ENCODE results near the gene ZBTB39. TPM values are rescaled to one million over a fixed set of nuclear protein-coding genes. Genes with fewer than 3 reads are reported as not detected.
A peak's percentile ranks its signal among the peaks of the same experiment; 100 is the strongest.

Gene ZBTB39
- total and polyA plus RNA-seq, 4 donors: 1.5 to 6.8 (median 4.3) TPM

DNA sequence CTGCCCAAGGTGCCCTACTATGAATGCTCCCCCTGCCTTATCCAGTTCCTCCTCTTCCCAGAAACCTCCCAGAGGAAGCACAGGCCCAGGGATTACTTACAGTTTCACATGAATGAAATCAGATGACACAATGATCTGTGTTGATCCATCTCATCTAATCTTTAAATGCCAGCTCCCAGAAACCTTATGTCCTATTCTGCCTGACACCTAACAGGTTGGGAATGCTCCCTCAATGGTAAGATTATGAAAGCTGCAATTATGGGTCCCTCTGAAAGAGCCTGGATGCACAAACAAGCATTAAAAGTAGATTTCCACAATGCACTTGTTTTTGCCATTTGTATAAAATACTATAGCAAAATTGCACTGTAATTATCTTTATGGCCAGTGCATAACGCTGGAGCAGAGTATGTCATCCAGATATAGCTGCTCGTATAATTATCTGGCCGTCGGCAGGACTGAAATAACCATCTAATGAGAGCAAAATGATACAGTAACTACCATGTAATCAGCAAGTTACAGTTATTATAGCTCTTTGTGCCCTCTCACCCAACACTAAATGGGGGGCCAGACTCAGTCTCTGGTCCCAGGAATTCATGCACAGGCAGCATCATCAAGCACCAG is 4.4 kb upstream of the ZBTB39 start:
- no peaks in the 10 kb centered on the region for H3K36me3 ChIP-seq (ENCODE audit: control insufficient read depth in 1 of 2, insufficient read depth in 2 of 2, low read length in 1 of 2)
- no peaks in the 10 kb centered on the region for H3K9me3 ChIP-seq (ENCODE audit: control insufficient read depth, low read length)
- no peak for DNase-seq
- no peak overlapping the region for H3K4me3 ChIP-seq (ENCODE audit: low read length in 2 of 2)
- no peak for ATAC-seq (ENCODE audit: low FRiP score)
- 79 to 80% methylated on average over 4 of the region's 4 CpGs for WGBS, 2 donors
- no peak overlapping the region for H3K27ac ChIP-seq (ENCODE audit: low read depth in 1 of 2, low read length in 2 of 2)
- no peaks in the 10 kb centered on the region for H3K4me1 ChIP-seq (ENCODE audit: control insufficient read depth in 1 of 2, insufficient read depth in 2 of 2, low read length in 2 of 2)
- intact Hi-C loops (cut with DNase I): no loop called here
- H3K27me3 ChIP-seq (ENCODE audit: control insufficient read depth in 1 of 2, insufficient read depth in 2 of 2, low read length in 1 of 2): no peaks in the 10 kb centered on the region

DNA sequence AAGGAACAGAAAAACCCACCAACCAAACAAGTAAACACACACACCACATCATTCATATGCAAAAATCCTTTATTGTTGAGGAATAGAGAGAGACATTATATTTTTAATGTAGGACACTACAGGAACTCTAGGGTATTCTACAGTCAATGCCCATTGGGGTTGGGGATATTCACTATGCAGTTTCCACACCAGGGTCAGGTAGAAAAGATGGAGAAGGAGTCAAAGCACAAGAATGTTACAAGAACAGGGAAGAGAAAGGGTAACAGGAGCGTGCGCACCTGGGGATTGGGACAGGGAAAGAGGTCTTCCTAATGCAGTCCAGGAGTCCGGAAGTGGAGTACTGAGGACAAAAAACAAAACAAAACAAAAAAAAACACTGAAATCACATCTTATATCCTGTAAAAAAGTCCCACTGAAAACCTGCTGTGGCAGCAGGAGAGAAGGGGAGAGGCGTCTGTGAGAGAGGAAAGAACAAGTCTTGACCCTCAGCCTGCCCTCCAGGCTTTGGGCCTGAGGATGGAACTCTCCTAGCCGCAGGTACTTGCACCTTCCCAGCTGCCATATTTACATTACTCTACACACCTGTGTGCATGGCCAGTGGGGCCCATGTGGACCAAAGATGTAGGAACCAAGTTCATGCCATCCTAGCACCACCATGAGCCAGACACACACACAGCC is 3.7 kb upstream of the ZBTB39 start:
- Histone ChIP-seq H3K9me3 (ENCODE audit: control insufficient read depth, low read length) (no peaks in the 10 kb centered on the region), H3K27me3 (ENCODE audit: control insufficient read depth in 1 of 2, insufficient read depth in 2 of 2, low read length in 1 of 2) (no peaks in the 10 kb centered on the region), H3K4me3 (ENCODE audit: low read length in 2 of 2) (no peak overlapping the region), H3K36me3 (ENCODE audit: control insufficient read depth in 1 of 2, insufficient read depth in 2 of 2, low read length in 1 of 2) (no peaks in the 10 kb centered on the region), H3K4me1 (ENCODE audit: control insufficient read depth in 1 of 2, insufficient read depth in 2 of 2, low read length in 2 of 2) (no peaks in the 10 kb centered on the region), H3K27ac (ENCODE audit: low read depth in 1 of 2, low read length in 2 of 2) (no peak overlapping the region)
- intact Hi-C loops (cut with DNase I): loop anchor here in 1 of 2 donors (5.0 kb wide), 2 partner anchors 52 to 102 kb away; partner anchors contain the start of gene STAT6
- no peak for DNase-seq
- WGBS, 2 donors: 82 to 88% methylated on average over 5 of the region's 5 CpGs
- no peak for ATAC-seq (ENCODE audit: low FRiP score)

DNA sequence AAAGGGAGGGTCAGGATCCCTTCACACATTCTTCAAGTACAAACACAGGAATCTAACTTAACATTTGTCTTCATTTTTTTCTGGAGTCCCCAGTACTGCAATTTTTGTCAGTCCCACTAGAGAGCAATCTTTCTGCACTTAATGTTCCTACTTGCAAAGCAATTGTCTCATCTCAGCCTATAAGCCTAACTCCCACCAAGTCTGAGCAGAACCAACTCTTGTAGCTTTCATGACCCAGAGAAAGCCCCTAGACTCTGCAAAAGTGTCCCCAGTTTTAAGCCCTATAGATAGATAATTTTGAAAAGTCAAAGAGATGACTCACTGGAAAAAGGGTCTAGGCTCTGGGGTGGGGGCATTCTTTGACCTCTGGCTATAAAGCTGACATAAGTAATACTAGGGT is 1.8 kb upstream of the ZBTB39 start:
- H3K9me3 ChIP-seq (ENCODE audit: control insufficient read depth, low read length): no peaks in the 10 kb centered on the region
- no peak overlapping the region for H3K4me3 ChIP-seq (ENCODE audit: low read length in 2 of 2)
- no peaks in the 10 kb centered on the region for H3K27me3 ChIP-seq (ENCODE audit: control insufficient read depth in 1 of 2, insufficient read depth in 2 of 2, low read length in 1 of 2)
- H3K4me1 ChIP-seq (ENCODE audit: control insufficient read depth in 1 of 2, insufficient read depth in 2 of 2, low read length in 2 of 2): no peaks in the 10 kb centered on the region
- DNase-seq: no peak
- no peak for ATAC-seq (ENCODE audit: low FRiP score)
- H3K27ac ChIP-seq (ENCODE audit: low read depth in 1 of 2, low read length in 2 of 2): no peak overlapping the region
- intact Hi-C loops (cut with DNase I): loop anchor here in 1 of 2 donors (5.0 kb wide), 2 partner anchors 54 to 104 kb away; partner anchors contain the start of gene STAT6
- H3K36me3 ChIP-seq (ENCODE audit: control insufficient read depth in 1 of 2, insufficient read depth in 2 of 2, low read length in 1 of 2): peaks cover 0 to 2% of the 10 kb centered on the region in 2 donors

DNA sequence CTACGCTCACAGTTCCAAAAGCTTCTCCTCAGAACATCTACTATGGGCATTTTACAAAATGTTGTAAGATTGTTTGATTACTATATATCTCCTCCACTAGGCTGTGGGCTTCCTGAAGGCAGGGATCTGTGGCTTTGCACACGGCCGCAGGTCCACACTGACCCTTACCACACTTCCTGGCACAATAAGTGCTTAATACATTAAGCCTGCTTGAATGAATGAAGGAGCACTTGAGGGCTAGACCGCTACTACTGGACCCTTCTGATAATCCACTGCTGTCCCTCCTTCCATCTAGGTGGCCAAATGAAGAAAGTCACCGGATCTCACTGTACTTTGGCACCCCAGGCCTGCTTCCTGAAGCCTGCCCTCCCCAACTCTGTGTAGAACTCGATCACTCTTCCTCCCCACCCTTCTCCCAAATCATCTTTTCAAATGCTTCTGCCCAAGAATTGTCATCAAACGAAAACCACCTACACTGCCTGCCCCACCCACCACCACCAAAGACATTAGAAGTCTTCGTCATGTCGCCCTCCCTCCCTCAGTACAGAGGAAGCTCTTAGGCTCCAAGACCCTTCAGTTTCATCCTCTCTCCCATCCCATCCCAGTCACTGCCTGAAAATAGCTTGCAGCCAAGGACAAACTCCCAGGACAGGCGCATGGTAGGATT is 596 bp upstream of the ZBTB39 start:
- Histone ChIP-seq H3K36me3 (ENCODE audit: control insufficient read depth in 1 of 2, insufficient read depth in 2 of 2, low read length in 1 of 2) (peaks cover 0 to 3% of the 10 kb centered on the region in 2 donors), H3K4me1 (ENCODE audit: control insufficient read depth in 1 of 2, insufficient read depth in 2 of 2, low read length in 2 of 2) (no peaks in the 10 kb centered on the region), H3K27me3 (ENCODE audit: control insufficient read depth in 1 of 2, insufficient read depth in 2 of 2, low read length in 1 of 2) (no peaks in the 10 kb centered on the region), H3K4me3 (ENCODE audit: low read length in 2 of 2) (peak overlapping the region in 1 of 2 donors; percentile 83), H3K9me3 (ENCODE audit: control insufficient read depth, low read length) (no peaks in the 10 kb centered on the region), H3K27ac (ENCODE audit: low read depth in 1 of 2, low read length in 2 of 2) (no peak overlapping the region)
- ATAC-seq (ENCODE audit: low FRiP score) (no peak), DNase-seq (no peak)
- intact Hi-C loops (cut with DNase I): loop anchor here in 1 of 2 donors (5.0 kb wide), 2 partner anchors 55 to 105 kb away; partner anchors contain the start of gene STAT6
- WGBS, 2 donors: 60 to 63% methylated on average over 10 of the region's 10 CpGs

DNA sequence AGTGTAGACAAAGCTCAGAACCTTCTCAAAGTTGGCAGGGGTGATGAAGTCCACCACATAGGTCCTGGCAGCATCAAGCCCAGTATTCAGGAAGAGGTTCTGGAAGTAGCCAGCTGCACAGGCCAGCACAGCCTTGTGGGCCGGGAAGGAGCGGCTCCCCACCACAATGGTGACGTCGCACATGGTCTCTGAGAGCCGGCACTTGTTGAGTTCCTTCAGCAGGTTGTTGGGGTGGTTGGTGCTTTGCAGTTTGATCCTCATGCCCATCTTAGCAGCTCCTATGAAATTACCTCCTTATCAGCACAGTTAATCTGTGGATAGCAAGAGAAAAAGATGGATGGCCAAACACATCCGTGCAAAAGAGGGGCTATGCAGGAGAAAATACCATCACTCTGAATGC is 1.7 kb downstream of the ZBTB39 start:
- DNase-seq (no peak), ATAC-seq (ENCODE audit: low FRiP score) (no peak)
- Histone ChIP-seq H3K4me3 (ENCODE audit: low read length in 2 of 2) (no peak overlapping the region), H3K36me3 (ENCODE audit: control insufficient read depth in 1 of 2, insufficient read depth in 2 of 2, low read length in 1 of 2) (peaks cover 0 to 3% of the 10 kb centered on the region in 2 donors), H3K4me1 (ENCODE audit: control insufficient read depth in 1 of 2, insufficient read depth in 2 of 2, low read length in 2 of 2) (no peaks in the 10 kb centered on the region), H3K27ac (ENCODE audit: low read depth in 1 of 2, low read length in 2 of 2) (no peak overlapping the region), H3K27me3 (ENCODE audit: control insufficient read depth in 1 of 2, insufficient read depth in 2 of 2, low read length in 1 of 2) (no peaks in the 10 kb centered on the region), H3K9me3 (ENCODE audit: control insufficient read depth, low read length) (no peaks in the 10 kb centered on the region)
- 77 to 80% methylated on average over 6 of the region's 6 CpGs for WGBS, 2 donors
- intact Hi-C loops (cut with DNase I): loop anchor here in 1 of 2 donors (5.0 kb wide), 2 partner anchors 58 to 108 kb away; partner anchors contain the start of gene STAT6

DNA sequence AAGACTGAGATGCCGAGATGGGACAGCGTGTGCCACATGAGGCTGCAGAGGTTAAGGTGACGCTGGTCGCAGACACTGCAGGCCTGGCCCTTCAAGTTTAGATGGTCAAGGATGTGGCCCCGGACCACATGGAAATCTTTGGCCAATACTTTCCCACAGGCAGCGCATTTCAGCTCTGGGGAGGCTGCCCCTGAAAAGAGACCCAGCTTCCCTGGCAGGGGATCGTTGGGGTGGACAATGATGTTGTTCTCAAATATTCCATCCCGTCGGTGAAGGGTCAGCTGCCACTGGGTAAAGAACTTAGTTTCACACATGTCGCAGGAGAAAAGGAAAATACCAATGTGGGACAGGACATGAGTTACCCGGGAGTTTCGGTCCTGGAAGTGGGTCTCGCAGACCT is 3.0 kb downstream of the ZBTB39 start:
- Histone ChIP-seq H3K36me3 (ENCODE audit: control insufficient read depth in 1 of 2, insufficient read depth in 2 of 2, low read length in 1 of 2) (peaks cover 0 to 3% of the 10 kb centered on the region in 2 donors), H3K4me1 (ENCODE audit: control insufficient read depth in 1 of 2, insufficient read depth in 2 of 2, low read length in 2 of 2) (no peaks in the 10 kb centered on the region), H3K27me3 (ENCODE audit: control insufficient read depth in 1 of 2, insufficient read depth in 2 of 2, low read length in 1 of 2) (no peaks in the 10 kb centered on the region), H3K4me3 (ENCODE audit: low read length in 2 of 2) (no peak overlapping the region), H3K9me3 (ENCODE audit: control insufficient read depth, low read length) (no peaks in the 10 kb centered on the region), H3K27ac (ENCODE audit: low read depth in 1 of 2, low read length in 2 of 2) (no peak overlapping the region)
- intact Hi-C loops (cut with DNase I): no loop called here
- DNase-seq (no peak), ATAC-seq (ENCODE audit: low FRiP score) (no peak)
- WGBS, 2 donors: 92 to 95% methylated on average over 13 of the region's 13 CpGs

DNA sequence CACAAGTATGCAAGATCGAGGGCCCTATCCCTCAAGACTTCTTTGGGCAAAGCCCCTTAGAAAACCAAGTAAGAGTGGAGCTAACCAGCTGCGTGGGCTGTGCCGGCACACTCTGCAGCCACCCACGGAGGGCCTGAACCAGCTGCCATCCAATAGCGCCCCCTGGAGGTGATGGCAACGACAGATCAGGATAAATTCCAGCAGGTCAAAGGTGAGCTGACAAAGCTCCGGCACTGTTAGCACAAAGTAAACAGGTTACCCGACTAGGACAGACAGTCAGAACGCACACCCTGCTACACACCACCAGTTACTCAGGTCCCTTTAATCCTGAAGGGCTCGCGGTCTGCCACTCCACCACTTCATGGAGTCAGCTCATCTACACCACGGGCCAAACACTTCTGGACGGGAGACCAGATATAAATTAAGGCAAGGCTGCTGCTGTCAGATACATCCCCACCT is 4.9 kb downstream of the ZBTB39 start:
- peak; percentile 69 to 82 for DNase-seq
- no peak for ATAC-seq (ENCODE audit: low FRiP score)
- no peaks in the 10 kb centered on the region for H3K4me1 ChIP-seq (ENCODE audit: control insufficient read depth in 1 of 2, insufficient read depth in 2 of 2, low read length in 2 of 2)
- intact Hi-C loops (cut with DNase I): no loop called here
- peaks cover 0 to 5% of the 10 kb centered on the region in 2 donors for H3K36me3 ChIP-seq (ENCODE audit: control insufficient read depth in 1 of 2, insufficient read depth in 2 of 2, low read length in 1 of 2)
- 29 to 34% methylated on average over 13 of the region's 13 CpGs for WGBS, 2 donors
- H3K9me3 ChIP-seq (ENCODE audit: control insufficient read depth, low read length): no peaks in the 10 kb centered on the region
- no peaks in the 10 kb centered on the region for H3K27me3 ChIP-seq (ENCODE audit: control insufficient read depth in 1 of 2, insufficient read depth in 2 of 2, low read length in 1 of 2)
- H3K27ac ChIP-seq (ENCODE audit: low read depth in 1 of 2, low read length in 2 of 2): no peak overlapping the region
- no peak overlapping the region for H3K4me3 ChIP-seq (ENCODE audit: low read length in 2 of 2)

DNA sequence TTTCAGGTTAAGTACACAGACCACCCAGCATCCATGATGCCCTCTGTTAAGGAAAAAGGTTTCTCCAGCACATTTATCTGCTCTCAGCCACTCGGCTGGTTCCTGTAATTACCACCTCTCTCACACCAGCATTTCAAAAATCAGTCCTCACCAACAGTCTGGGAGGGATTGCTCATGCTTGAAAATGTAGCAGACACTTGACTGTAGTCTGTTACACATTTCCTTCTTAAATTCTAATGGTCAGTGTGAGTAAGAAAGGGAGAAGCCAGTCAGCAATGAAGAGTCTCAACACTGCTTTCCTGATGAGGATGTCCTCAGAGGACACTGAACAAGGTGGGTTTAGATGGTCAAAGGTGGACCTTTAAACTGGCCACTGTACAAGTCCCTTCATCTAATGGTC is 6.0 kb downstream of the ZBTB39 start:
- no peaks in the 10 kb centered on the region for H3K9me3 ChIP-seq (ENCODE audit: control insufficient read depth, low read length)
- H3K36me3 ChIP-seq (ENCODE audit: control insufficient read depth in 1 of 2, insufficient read depth in 2 of 2, low read length in 1 of 2): peaks cover 0 to 5% of the 10 kb centered on the region in 2 donors
- no peak overlapping the region for H3K4me3 ChIP-seq (ENCODE audit: low read length in 2 of 2)
- DNase-seq (no peak), ATAC-seq (ENCODE audit: low FRiP score) (no peak)
- WGBS, 2 donors: 61 to 68% methylated on average over 1 of the region's 1 CpG
- intact Hi-C loops (cut with DNase I): no loop called here
- H3K27me3 ChIP-seq (ENCODE audit: control insufficient read depth in 1 of 2, insufficient read depth in 2 of 2, low read length in 1 of 2): no peaks in the 10 kb centered on the region
- H3K4me1 ChIP-seq (ENCODE audit: control insufficient read depth in 1 of 2, insufficient read depth in 2 of 2, low read length in 2 of 2): no peaks in the 10 kb centered on the region
- H3K27ac ChIP-seq (ENCODE audit: low read depth in 1 of 2, low read length in 2 of 2): no peak overlapping the region
